NT2/D1 (cell line): ENCODE measurements around the gene MAD1L1.

Source experiments
- DNase-seq: peaks from one replicate; pipeline ENCODE4 v3.0.0-alpha.2; 2011; ENCODE audit warnings: low read depth, low spot score
- H3K27me3 ChIP-seq: 2 replicates; pipeline ENCODE4 v1.6.0; 2011; ENCODE audit warnings: mild to moderate bottlenecking; ENCODE audit not compliant: insufficient read length, insufficient read depth
- H3K36me3 ChIP-seq: 2 replicates; pipeline ENCODE4 v1.6.1; 2011; ENCODE audit warnings: mild to moderate bottlenecking, low read length, mixed read lengths; ENCODE audit not compliant: insufficient read depth, insufficient read length
- H3K4me1 ChIP-seq: 2 replicates; pipeline ENCODE4 v1.5.1; 2011; ENCODE audit not compliant: insufficient read depth, insufficient read length
- H3K4me3 ChIP-seq: 2 replicates; pipeline ENCODE4 v1.5.1; 2011; ENCODE audit warnings: low read depth; ENCODE audit not compliant: insufficient read length
- H3K9ac ChIP-seq: 2 replicates; pipeline ENCODE4 v1.6.0; 2011; ENCODE audit warnings: low read depth; ENCODE audit not compliant: insufficient read length
- H3K9me3 ChIP-seq: 2 replicates; pipeline ENCODE4 v1.5.1; 2011; ENCODE audit warnings: mild to moderate bottlenecking, low read length; ENCODE audit not compliant: insufficient read depth
- SUZ12 ChIP-seq: IDR thresholded peaks from 2 replicates; pipeline ENCODE4 v1.6.1; 2011; ENCODE audit not compliant: insufficient read length, insufficient read depth; ENCODE audit errors: extremely low read depth
- YY1 ChIP-seq: IDR thresholded peaks from 2 replicates; pipeline ENCODE4 v1.6.1; 2011; ENCODE audit not compliant: insufficient read length, insufficient read depth
- ZNF274 ChIP-seq: IDR thresholded peaks from 2 replicates; pipeline ENCODE4 v1.6.1; 2011; ENCODE audit warnings: mild to moderate bottlenecking, low read depth, low read length

MAD1L1 gene

DNA sequence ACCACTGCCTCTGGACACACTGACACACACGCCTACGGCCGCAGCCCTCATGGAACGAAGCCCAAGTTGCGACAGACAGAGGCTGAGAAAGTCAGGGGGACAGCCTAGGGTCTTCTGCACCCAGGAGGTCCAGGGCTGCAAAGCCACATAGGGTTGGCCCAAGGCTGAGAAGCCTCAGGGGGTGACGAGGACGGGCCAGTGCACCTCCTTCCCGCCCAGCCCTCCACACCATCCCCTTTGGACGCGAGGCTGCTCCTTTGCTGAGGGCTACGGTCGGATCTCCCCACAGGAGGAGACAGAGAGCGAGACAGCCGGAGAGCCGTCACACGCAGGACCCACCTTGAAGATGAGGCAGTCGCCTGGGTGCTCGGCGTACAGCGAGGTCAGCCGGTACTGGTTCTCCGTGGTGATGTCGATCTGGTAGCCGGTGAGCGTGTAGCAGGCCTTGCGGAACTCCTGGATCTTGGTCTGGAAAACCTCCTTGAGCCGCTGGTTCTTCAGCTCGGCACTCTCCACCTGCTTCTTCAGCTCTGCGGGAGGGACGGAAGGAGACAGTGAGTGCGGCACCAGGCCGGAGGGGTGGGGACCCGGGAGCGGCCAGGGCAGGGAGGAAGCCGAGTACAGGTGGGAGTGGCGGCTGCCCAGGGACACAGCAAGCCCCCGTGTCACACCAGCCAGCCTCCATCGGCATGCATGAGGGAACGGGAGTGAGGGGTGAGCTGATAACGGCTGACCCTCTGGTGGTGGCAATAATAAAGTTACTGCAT, 334.7 kb downstream of the MAD1L1 start:
- no peak overlapping the region for H3K9ac ChIP-seq
- DNase-seq: no peak
- no peak overlapping the region for H3K4me3 ChIP-seq
- H3K4me1 ChIP-seq: peaks cover 3% of the 10 kb centered on the region
- H3K9me3 ChIP-seq: no peaks in the 10 kb centered on the region
- H3K36me3 ChIP-seq: peaks cover 23% of the 10 kb centered on the region
- no peaks in the 10 kb centered on the region for H3K27me3 ChIP-seq
- TF ChIP-seq ZNF274 (no peak), SUZ12 (no peak), YY1 (no peak)

DNA sequence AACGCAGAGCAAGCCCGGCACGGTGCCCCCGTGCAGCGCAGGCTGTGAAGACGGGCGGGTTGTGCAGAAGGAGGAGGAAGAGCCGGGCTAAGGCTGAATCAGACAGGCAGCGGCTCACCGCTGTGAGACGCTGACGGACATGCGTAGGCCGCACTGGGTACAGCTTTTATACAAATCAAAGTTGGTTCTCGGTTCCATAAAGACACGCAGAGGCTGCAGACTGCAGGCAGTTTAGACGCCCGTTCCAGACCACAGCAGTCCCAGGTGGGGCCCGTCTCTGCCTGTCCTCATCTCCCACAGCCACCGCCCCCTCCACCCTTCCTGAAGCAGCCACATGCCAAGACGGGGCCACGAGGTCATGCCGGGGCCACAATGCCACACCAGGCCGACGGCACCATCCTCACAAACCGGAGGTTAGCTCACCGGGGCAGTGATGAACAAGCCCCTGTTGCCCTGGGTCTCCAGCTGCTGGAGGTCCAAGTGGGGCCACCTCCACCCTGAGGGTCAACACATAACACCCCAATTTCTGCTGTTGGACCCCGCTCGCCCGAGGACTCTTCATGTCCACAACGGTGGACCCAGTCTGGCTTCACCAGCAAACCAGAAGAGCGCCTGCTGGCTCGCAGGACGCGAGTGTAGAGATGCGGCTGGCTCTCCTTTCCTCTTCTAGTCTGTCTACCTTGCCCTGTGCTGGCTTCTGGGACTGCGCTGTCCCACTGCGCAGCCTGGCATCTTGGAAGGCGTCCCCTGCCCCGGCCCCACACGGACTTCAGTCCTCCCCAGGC, 335.5 kb downstream of the MAD1L1 start:
- peaks cover 6% of the 10 kb centered on the region for H3K4me1 ChIP-seq
- H3K27me3 ChIP-seq: no peaks in the 10 kb centered on the region
- H3K9ac ChIP-seq: no peak overlapping the region
- H3K9me3 ChIP-seq: no peaks in the 10 kb centered on the region
- TF ChIP-seq YY1: no peak
- TF ChIP-seq ZNF274: no peak
- no peak for TF ChIP-seq SUZ12
- peaks cover 23% of the 10 kb centered on the region for H3K36me3 ChIP-seq
- DNase-seq: no peak
- H3K4me3 ChIP-seq: no peak overlapping the region

DNA sequence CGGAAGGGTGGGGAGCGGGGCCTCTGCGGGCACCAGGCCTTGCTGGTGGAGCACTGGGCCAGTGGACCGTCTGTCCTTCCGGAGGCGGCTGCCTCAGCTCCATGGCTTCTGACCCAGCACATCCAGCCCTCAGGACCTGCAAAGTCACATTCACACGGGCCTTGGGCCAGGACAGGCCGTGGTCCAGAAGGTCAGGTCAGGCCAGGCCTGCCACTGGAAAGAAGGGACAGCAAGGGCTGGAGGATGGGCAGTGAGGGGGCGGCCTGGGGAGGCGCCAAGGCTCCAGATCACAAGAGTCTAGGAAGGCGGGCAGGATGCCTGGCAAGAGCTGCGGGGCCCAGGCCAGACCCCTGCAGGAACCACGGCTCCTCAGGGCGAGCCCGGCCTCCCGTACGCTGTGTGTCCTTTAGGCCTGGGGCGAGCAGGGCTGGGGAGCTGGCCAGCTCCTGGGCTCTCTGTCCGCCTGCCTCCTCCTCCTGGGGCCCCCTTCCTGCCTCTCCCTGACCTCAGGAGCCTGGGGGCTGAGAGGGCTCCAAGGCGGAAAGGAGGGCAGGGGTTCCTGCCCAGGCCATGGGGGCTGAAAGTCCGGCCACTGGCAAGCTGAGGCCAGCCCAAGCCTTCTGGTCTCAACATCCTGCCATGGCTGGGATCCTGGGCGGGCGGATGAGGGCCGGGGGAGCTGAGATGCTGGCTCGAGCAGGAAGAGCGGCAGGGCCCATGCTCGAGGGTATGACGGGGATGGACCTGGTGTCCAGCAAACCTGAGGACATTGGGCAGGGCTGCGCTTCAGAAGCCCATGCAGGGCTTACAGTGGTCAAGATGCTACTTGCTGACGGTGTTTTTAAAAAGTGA, 336.9 kb downstream of the MAD1L1 start:
- peaks cover 23% of the 10 kb centered on the region for H3K36me3 ChIP-seq
- H3K27me3 ChIP-seq: no peaks in the 10 kb centered on the region
- H3K9me3 ChIP-seq: no peaks in the 10 kb centered on the region
- H3K4me1 ChIP-seq: peaks cover 6% of the 10 kb centered on the region
- no peak for DNase-seq
- TF ChIP-seq ZNF274 (no peak), SUZ12 (no peak), YY1 (no peak)
- H3K4me3 ChIP-seq: no peak overlapping the region
- no peak overlapping the region for H3K9ac ChIP-seq

DNA sequence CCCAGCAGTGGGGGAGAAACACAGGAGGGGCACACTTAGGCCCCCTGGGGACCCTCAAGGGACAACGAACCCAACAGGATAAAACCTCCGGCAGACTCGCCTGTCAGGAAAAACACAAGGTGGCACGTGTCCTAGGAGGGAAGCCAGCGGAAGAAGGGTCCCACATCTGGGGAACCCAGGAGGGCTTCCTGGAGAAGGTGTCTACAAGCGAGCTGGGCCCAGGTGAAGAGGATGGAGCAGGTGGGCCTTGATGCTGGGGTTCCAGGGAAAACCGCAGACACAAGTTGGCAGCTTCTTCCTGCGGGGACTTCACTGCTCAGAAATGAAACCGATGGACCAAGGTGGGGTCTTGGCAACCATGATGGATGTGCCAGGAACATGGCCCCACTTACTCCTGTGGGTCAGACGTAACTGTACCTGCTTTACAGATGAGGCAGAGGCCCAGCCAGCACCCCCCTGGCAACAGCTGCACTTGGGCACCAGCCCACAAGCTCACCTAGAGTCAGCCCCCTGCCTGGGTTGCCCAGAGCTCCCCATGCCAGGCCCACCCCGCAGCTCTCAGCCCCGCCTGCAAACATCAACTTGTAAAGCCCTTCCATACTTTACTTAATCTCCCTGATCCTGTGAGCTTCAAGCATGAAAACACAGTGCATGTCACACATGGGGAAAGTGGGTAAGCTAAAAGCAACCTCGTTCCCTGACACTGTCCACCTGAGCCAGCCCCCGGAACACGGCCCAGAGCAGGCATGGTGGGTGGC, 337.7 kb downstream of the MAD1L1 start:
- Histone ChIP-seq H3K9me3 (no peaks in the 10 kb centered on the region), H3K9ac (no peak overlapping the region), H3K4me3 (no peak overlapping the region), H3K36me3 (peaks cover 22% of the 10 kb centered on the region), H3K27me3 (no peaks in the 10 kb centered on the region), H3K4me1 (peaks cover 5% of the 10 kb centered on the region)
- DNase-seq: no peak
- TF ChIP-seq ZNF274 (no peak), SUZ12 (no peak), YY1 (no peak)

DNA sequence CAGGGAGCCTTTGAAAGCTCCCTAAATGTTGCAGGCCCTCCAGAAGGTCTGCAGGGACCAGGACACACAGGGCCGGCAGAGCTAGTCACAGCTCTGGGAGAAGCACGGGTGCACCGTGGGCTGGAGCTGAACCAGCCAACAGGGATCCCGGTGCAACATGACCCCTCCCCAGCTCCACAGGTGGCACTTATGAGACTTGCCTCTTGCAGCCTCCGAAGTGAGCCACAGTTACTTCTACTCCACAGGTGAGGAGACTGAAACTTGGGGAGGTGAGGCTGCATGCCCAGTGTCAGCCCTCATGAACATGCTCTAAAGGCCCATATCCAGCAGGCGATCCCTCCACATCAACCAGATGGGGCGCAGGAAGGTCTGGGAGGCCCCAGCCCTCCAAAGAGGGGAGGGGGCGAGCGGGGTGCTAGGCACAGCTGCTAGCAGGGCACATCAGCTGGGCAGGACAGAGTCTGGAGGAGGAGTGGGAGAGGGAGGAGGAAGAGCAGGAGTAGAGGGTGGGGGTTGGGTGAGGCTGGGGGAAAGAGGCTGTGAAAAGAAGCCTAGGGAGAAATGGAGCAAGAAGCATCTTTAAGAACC, 338.3 kb downstream of the MAD1L1 start:
- TF ChIP-seq YY1: no peak
- TF ChIP-seq SUZ12: no peak
- TF ChIP-seq ZNF274: no peak
- Histone ChIP-seq H3K4me1 (peaks cover 3% of the 10 kb centered on the region), H3K9me3 (no peaks in the 10 kb centered on the region), H3K4me3 (no peak overlapping the region), H3K9ac (no peak overlapping the region), H3K36me3 (peaks cover 18% of the 10 kb centered on the region), H3K27me3 (no peaks in the 10 kb centered on the region)
- DNase-seq: no peak

DNA sequence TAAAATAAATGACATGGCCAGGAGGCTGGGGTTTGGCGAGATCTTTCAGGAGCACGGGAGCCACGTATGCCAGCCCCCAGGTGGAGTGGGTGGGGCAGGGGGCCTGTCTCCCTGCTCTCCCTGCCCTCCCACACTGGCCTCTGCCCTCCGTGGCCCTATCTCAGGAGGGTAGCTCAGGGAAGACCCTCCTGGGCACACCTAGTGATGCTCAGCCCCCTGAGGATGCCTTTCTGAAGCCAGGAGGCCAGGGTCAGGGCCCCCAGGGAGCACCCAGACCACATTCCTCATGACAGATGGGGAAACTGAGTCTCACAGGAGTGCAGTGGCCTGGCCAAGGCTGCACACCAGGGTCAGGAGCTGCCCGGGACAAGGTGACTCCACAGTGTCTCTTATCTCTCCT, 339.3 kb downstream of the MAD1L1 start:
- peaks cover 23% of the 10 kb centered on the region for H3K36me3 ChIP-seq

More for the DNA sequence above, 339.3 kb downstream of the MAD1L1 start:
- no peak overlapping the region for H3K9ac ChIP-seq
- no peaks in the 10 kb centered on the region for H3K27me3 ChIP-seq
- peaks cover 2% of the 10 kb centered on the region for H3K9me3 ChIP-seq
- TF ChIP-seq ZNF274 (no peak), SUZ12 (no peak), YY1 (no peak)
- DNase-seq: no peak
- peaks cover 3% of the 10 kb centered on the region for H3K4me1 ChIP-seq
- H3K4me3 ChIP-seq: no peak overlapping the region
